Measurements from ENCODE around the gene ACSF2.

DNA sequence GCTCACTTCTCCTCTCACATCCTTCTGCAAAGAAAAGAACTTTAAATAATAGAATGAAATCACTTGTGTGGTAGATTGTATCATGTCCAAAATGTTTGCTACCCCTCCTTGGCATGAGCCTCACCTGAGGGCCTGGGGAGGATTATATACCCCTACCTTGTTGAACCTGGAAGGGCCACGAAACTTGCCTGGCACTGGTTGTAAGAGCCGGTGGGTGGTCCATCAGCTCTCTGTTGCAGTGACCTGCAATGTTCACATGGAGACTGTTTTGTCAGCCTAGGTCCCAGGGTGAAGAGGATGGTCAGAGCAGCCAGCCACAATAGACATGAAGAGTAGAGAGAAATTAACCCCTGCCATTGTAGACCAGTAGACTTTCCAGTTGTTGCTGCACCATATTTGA lies 62.9 kb downstream of the ACSF2 start:
- TF ChIP-seq EZH2phosphoT487 (IDR thresholded peaks at IDR 0.05; ENCODE audit: low read depth, severe bottlenecking, unreplicated experiment) (no peak), EZH2 (IDR thresholded peaks at IDR 0.05; ENCODE audit: borderline replicate concordance) (no peak)
- TF ChIP-seq, protein P1, sequence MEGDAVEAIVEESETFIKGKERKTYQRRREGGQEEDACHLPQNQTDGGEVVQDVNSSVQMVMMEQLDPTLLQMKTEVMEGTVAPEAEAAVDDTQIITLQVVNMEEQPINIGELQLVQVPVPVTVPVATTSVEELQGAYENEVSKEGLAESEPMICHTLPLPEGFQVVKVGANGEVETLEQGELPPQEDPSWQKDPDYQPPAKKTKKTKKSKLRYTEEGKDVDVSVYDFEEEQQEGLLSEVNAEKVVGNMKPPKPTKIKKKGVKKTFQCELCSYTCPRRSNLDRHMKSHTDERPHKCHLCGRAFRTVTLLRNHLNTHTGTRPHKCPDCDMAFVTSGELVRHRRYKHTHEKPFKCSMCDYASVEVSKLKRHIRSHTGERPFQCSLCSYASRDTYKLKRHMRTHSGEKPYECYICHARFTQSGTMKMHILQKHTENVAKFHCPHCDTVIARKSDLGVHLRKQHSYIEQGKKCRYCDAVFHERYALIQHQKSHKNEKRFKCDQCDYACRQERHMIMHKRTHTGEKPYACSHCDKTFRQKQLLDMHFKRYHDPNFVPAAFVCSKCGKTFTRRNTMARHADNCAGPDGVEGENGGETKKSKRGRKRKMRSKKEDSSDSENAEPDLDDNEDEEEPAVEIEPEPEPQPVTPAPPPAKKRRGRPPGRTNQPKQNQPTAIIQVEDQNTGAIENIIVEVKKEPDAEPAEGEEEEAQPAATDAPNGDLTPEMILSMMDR (IDR thresholded peaks at IDR 0.05; ENCODE audit: poor library complexity): no peak
